Stomach (tissue), 4 donors: ENCODE results near the gene CEP295NL.

Source experiments
- CTCF ChIP-seq, 7 experiments: fragments of 450-650 bp in 4 of 7; fragments of 200-600 bp in 3 of 7; sonication (generic) in 3 of 7; IDR thresholded peaks; one replicate each; pipeline ENCODE4 v1.5.1; 2016 to 2019; ENCODE audit warnings: antibody characterized with exemption in 7 of 7, control low read depth in 2 of 7, mild to moderate bottlenecking in 1 of 7
- EP300 ChIP-seq: sonication (generic); formaldehyde crosslinking; IDR thresholded peaks from one replicate; pipeline ENCODE4 v1.6.1; 2017; ENCODE audit warnings: antibody characterized with exemption
- POLR2AphosphoS5 ChIP-seq, 3 donors: sonication (generic); formaldehyde crosslinking; IDR thresholded peaks; one replicate each; pipeline ENCODE4 v1.6.1; 2016; ENCODE audit warnings: antibody characterized with exemption in 3 of 3

- no peak for TF ChIP-seq CTCF (IDR thresholded peaks at IDR 0.05)
- no peak for TF ChIP-seq POLR2AphosphoS5 (IDR thresholded peaks at IDR 0.05)
- TF ChIP-seq EP300: no peak
Observed at GRCh38 chr17:78896834-78897663, 6.0 kb downstream of the CEP295NL start.
